GM19023 (cell line): ENCODE data around the gene EIF4EBP2.

Source experiments
- ATAC-seq: cut with Tn5 transposase; IDR thresholded peaks from one replicate; pipeline ENCODE4 v1.9.1; 2021; ENCODE audit warnings: mild to moderate bottlenecking, moderate library complexity; ENCODE audit not compliant: unreplicated experiment

The EIF4EBP2 gene

DNA sequence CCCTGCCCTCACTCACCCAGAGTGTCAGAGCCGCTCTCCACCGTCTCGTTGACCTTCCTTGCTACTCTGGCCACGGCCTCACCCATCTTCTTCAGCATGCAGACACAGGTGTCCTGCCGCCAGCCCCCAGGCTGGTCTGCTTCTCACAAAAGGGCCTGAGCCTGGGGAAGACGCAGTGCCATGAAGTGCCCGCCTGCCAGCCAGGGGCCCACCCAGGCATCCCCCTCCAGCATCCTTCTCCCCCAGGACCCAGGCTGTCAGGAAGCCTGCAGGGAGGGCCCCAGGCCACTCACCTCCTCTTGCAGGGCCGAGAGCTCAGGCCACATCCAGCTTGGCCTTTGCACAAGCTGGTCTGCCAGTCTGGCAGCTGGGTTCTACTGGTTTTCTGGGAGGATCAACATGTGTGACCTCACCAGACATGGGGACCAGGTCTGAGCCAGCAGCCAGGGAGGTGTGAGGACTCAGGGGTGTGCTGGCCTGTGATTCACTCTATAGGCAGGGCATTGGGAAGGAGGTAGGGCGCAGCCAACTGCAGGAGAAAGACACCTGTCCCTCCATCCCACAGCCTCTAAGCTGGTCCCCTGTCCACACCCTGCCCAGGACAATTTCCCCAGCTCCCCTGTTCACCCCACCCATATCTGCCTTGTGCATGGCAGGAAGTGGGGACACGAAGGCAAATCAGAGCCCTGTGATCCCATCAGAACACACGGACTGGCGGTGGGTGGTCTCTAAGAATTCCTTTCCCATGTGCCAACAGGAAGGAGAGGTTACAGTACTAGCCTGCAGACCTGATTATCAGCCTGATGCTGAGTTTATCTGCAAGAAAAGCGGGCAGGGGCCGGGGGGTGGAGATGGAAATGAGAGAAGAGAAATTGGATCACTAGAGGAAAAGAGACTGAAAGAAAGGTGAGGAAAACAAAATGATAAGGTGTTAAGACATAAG, 27.2 kb upstream of the EIF4EBP2 start:
- no peak for ATAC-seq

DNA sequence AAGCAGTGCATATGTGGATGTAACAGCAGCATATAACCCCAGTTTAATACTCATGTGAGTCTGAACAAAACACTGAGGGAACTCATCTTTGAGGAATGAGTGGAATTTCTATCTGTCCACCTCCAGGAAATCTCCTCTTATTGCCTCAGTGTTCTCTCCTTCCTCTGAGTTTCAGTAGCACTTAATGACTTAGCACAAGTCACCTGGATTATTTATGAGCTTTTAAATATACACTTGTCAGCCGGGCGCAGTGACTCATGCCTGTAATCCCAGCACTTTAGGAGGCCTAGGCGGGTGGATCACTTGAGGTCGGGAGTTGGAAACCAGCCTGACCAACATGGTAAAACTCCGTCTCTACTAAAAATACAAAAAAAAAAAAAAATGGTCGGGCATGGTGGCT, 25.8 kb upstream of the EIF4EBP2 start:
- no peak for ATAC-seq

DNA sequence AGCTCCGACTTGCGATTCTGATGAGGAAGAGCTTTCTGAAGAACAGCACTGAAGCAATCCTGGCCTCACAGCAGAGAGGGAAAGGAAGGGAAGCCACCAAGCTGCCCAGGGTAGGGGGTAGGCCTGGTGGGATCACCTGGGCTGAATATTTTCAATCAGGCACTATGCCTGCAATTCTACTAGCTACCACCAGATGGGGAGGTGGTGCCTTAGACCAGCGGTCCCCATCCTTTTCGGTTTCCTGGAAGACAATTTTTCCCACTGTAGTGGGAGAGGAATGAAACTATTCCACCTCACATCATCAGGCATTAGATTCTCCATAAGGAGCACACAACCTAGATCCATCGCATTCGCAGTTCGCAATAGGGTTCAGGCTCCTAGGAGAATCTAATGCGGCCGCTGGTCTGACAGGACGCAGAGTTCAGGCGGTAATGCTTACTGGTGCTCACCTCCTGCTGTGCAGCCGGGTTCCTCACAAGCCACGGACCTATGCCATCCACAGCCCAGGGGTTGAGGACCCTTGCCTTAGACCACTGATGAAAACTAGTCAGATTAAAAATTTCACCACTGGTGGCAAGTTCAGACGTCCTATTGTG, 24.3 kb upstream of the EIF4EBP2 start:
- no peak for ATAC-seq

DNA sequence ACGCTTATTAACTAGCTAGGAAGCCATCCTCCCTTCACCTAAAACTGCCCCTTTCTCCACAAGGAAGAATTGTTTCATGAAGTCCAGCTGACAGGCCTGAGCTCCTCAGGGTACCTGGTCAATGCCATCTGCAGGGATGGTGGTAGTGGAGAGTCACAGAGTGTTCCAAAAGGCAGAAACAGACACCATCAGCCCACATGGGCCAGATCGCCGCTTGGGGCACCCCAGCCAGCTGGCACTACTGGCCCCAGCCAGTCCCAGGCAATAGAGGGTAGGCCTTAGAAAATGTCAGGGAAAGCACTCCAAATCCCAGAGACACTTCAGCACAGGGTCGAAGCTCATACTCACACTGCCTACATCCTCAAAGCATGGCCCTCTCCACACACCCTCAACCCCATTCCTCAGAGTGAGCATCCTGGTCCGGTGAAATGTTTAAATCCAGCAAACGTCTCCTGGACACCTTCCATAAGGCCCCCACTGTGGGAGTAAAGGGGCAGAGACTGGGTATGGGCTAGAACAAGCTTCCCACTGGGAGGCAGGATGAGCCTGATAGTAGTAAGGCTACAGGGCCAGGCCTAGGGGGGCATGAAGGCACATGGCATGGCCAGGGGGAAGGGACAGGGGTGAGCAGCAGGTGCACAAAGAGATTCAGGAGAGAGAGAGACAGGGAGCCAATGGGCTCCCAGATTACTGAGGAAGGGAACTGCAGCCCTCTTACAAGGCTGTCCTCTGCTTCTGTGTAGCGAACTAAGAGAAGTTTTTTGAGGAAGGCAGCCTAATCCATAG, 23.4 kb upstream of the EIF4EBP2 start:
- no peak for ATAC-seq

DNA sequence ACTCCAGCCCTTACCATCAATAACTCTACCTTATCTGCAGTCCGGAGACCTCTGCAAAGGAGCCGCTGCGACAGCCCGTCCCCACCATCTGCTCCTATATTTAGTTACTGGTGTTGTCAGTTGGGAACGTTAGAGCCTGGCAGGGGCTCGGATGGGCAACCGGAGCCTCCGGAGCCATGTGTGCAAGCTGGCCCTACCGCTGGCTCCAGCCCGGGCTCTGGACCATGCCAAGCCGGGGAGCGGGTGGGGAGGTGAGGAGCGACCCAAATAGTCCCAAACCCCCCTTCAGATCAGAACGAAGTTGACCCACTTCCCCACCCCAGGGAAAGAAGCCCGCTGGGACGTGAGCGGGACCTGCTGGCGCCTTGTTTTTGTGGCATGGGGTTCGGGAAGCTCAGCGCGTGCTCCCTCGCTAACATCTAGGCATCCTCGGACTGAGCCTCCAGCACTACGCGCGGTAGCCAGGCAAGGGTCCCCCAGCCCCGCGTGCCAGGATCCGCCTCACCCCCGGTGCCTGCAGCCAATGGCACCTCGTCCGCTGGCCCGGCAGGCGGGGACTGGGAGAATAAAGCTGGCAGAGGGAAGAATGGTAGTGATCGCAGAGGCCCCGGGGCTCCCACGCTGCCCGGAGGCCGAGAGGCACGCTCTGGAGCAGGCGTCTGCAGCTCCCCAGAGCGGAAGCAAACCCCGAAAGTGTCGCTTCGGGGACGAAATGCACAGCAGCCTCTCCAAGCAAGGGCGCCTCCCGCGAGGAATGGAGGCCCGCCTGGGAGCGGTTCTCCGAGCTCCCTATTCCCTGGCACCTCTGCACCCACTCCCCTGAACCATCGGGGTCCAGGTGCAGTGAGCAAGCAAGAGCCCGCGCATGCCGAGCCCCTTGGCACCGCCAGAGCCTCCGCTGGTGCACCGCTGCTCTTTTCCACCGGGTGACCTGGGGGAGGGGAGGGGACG, 22.2 kb upstream of the EIF4EBP2 start:
- peak; percentile 42 for ATAC-seq

DNA sequence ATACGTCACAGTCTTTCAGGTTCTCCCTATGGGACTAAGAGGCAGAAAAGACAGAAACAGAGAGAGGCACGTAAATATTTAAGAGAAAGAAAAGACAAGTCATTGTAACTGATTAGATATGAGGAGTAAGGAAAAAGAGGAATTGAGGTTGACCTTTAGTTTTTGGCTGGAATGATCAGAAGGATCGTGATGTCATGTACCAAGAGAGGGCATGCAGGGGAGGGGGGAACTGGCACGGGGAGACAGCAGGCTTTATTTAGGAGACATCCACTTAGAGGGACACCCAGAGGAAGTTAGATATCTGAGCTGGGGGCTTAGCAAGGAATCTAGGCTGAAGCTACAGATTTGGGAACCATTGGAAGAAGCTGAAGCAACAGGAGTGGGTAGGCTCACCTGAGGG, 12.3 kb upstream of the EIF4EBP2 start:
- no peak for ATAC-seq

DNA sequence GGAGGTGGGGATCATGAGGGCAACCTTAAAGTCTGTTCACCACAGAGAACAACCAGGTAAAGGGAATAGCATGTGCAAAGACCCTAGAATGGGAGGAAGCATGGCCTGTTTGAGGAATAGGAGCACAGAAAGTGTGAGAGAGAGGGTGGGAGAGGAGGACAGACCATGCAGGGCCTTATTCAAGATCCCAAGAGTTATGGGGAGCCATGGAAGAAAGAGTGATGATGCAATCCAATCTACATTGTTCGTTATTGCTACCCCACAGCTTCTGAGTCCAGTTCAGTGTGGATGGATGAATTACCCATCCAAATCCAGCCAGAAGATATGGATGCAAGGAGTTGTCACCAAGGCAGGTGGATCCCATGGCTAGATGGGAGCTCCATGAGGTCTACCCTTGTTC, 7.8 kb upstream of the EIF4EBP2 start:
- ATAC-seq = no peak

DNA sequence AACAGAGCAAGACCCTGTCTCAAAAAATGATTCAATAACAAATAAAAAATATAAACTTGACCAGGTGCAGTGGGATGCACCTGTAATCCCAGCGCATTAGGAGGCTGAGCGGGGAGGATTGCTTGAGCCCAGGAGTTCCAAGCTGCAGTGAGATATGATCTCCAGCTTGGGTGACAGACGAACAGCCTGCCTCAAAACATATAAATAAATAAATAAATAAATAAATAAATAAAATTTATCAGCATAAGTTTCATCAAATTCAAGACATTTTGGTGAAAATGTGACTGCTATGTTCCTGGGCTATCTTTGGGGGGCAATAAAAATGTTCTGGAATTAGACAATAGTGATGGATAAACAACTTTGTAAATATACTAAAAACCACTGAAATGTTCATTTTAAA, 4.8 kb upstream of the EIF4EBP2 start:
- ATAC-seq = no peak

DNA sequence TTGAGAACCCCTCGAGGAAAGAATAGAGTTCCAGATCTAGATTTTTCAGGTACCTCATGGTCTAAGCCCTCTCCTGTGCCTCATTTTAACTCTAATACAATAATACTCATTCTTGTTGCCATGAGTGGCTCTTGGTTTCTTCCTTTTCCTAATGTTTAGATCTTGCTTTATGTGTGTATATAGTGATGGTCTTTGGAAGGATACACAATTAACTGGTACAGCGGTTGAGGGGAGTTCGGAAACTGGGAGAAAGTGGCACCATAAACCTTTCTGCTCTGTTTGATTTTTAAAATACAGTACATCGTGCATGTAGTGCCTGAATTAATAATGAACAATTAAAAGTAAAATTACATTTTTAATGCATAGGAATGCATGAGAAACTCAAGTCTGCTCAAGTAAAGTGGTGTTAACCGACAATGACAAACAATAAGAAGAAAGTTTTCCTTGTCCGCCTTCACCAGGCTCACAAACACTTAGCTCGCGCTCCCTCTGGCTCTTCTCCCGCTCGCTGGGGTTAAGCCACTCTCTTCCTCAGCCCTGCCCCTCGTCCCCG, 386 bp upstream of the EIF4EBP2 start:
- ATAC-seq = no peak

DNA sequence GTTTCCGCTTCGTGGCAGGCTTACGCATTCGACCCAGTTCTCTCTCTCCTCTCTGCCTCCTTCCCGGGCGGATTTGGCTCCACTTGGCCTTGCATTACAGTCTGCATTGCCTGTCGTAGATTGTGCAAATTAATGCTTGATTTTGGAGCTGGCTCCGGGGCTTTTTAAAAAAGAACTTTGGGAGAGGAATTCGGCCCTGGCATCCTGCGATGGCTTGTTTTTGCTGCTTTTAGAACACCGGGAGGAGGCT, 767 bp downstream of the EIF4EBP2 start:
- ATAC-seq = no peak

DNA sequence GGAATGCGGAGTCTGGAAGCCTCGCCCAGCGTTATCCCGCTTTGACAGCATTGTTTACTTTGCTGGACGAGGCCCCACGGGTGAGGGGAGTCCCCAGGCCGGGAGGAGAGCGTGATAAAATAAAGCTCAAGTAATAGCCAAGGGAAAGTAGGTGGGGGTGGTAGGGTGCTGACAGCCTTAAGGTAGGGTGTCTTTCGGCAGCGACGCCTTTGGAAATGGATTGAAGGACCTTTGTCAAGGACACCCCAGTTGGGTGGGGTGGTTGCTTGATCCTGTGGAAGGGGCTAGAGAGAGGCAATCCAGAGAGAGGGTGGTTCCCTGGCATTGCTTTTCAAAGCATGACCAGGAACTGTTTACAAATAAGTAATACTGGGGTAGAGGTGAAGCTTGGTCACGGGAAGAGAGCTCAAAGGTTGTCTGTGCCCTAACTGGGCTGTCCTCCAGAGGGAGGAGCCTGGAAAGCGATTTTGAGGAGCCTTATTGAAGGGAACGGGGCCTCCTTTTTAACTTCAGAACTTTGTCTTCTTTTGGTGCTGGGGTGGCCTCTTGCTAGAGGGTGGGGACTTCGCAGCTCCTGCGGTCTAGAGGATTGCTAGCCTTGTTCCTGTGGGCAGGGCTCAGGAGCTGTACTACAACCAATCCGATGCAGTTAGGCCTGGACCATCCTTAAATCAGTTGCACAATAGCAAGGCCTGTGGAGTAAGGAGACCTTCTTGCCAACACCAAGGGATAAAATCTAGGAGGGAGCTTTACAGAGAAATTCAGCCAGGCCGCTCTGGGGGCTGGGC, 1.3 kb downstream of the EIF4EBP2 start:
- ATAC-seq = no peak

DNA sequence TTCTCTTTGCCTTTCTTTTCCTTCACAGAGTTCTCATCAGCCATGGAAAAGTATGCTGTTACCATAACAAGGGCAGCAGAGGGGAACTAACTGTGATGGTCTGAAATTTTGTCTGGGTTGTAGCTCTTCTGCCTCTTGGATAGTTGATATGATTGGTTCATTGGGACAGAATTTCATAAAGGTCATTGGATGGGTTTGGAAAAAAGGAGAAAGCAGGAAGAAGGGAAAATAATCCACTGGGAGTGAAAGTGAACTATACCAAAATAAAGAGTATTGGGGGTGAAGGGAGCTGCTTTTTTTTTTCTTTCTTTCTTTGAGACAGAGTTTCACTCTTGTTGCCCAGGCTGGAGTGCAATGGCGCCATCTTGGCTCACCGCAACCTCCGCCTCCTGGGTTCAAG, 5.8 kb downstream of the EIF4EBP2 start:
- ATAC-seq = no peak

DNA sequence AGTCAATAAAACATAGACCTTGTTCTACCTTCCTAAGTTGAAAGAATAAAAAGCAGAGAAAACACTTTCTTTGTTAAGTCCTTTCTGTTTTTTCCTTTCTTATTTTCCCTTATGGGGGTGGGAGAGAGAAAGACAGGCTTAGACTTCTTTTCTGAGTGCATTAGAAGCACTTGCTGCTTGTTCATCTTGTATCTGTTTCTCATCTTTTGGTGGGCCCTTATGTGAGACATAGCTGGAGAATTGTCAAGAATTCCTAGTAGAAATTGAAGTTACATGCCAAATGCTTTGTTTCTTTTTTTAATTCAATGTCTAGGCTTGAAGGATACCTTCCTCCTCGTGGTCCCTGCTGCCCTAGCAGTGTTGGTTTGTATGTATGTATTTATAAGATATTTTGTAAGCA, 6.7 kb downstream of the EIF4EBP2 start:
- no peak for ATAC-seq

DNA sequence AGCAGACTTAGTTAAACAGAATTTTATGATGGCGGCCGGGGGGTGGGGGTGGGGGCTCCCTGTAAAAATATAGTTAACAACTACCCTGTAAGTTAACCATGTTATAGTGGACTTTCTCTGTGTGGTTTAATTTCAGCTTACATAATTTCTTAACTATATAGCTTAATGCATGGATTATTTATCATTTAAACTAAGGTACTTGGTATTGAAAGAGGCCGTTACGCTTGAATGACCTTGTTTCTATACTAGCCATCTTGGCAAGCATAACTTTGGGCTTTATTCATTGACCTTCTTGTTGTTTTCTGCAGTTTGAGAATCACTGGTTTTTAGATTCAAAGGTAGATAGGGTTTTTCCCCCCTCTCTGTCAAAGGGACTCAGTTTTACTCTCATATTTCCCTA, 8.4 kb downstream of the EIF4EBP2 start:
- ATAC-seq = no peak

DNA sequence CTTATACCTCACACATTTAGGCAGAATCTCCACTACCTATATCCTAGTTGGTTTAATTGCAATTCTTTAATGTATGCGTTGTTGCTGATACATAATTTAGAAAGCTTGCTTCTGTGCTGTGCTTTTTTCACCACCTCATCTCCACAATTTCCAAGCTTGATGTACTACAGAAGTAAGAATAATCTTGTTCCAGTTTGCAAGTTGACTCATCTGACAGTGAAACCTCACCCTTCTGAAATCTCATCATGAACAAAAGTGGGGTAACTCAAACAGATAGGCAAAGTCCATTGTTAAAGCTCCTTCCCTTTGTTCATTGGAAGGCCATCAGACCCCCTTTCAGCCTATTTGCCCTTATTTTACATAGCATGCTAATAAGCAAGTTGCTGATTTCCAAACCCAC, 13.6 kb downstream of the EIF4EBP2 start:
- no peak for ATAC-seq

DNA sequence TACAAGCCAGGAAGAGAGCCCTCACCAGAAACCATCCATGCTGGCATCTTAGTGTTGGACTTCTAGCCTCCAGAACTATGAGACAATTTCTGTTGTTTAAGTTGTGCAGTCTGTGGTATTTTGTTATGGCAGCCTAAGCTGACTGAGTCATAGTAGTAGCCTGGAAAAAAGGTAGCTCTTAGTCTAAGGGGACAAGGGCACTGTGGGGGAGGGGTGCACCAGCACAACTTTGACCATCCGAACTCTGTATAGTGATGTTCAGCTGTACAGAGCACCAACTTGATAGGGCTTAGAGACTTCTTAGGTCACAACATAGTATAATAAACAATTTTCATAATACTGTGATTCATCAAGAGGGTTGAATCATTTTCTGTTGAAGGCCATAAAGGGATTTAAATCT, 14.3 kb downstream of the EIF4EBP2 start:
- ATAC-seq = no peak

DNA sequence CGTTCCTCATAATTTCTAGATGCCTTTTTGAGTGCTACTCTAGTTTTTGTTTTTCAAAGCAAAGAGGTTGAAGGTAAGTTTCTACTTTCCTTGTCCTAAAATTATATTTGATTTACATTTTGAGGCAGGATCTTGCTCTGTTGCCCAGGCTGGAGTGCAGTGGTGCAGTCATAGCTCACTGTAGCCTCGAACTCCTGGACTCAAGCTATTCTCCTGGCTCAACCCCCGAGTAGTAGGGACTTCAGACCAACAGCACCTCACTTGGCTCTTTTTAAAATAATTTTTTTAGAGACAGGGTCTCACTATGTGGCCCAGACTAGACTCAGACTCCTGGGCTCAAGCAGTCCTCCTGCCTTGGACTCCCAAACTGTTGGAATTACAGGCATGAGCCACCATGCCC, 14.8 kb downstream of the EIF4EBP2 start:
- no peak for ATAC-seq

DNA sequence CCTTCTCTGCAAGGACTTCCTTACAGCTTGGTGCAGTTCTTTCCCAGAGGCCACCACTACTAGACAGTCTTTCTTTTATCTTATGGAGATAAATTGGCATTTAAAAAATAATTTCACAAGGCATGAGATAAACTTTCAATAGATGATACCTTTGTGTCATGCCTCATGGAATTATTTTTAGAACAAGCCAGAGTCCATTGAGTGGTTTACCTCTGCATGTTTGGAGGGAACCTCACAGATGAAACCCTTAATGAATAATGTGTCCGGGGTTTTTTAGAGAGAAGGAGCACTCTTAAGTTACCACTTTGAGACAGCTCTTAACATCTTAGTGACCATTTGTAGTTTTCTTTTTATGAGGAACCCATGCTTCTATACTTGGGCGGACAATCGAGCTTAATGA, 20.4 kb downstream of the EIF4EBP2 start:
- no peak for ATAC-seq

DNA sequence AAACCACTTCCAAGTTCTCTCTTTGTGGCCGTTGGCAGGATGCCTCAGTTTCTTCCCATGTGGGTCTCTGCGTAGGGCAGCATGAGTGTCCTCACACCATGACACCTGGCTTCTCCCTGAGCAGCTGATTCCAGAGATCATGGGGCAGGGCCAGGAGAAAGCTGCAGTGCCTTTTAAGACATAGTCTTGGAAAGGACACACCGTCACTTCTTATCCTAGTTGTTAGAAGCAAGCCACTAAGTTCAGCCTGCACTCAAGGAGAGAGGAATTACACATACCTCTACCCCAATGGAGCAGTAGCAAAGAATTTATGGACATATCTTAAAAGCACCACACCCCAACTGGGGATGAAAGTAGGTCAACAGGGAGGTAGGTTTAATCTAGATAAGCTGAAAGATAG, 21.2 kb downstream of the EIF4EBP2 start:
- ATAC-seq = no peak

DNA sequence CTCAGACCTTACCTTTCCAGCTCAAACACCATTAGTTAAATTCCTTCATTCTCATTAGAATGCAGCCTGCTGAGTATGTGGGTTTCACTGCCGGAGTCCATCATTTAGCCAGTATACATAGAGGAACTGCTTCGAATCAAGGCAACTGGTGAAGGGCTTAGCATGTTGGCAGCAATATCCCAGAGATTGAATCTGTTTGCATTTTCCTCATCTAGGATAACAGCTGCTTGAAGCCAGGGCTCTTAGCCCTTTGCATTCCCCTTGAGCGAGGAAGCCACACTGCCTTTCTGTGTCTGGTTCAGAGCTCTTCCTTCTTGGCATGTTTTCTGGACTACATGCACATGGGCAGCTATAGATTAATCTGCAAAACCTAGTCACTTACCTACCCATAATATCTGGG, 22.9 kb downstream of the EIF4EBP2 start:
- ATAC-seq = no peak
